Measurements from ENCODE around the gene NUDT14.

DNA sequence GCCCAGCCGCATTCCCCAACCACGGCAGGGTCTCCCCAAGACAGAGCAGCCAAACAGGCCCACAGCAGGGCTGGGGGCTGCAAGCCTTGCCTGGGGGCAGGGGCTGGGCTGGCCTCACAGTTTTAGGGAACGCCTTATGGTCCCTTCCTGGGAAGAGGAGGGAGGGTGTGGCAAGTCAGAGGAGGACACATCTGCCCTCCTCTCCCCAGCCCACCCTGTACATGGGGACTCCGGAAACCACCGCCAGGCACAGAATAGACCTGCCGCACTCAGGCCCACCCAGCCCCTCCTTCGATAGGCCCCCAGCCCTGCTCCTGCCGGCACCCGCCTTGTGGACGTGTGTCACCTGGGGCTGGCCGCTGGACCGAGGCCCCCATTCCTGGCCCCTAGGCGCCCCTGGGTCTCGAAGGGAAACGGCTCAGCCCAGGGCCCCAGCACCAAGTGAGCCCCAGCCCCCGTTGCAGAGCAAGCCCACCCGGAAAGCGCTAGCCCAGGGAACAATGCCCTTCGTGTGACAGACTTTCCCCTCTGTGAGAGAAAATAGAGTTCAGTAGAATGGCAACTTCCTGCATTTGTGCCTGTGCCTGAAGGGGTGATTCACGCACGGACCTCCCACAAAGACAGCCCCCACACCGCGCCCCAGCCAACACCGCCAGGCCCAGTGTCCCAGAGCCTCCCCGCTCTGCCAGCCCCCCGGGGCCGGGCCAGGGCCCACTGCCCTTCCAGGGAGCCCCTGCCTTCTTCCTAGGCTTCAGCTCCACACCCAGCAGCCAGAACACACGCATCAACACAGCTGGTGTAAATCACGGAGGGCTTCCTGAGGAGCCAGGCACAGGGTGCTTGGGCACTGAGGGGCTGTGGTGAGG, 12.0 kb upstream of the NUDT14 start:
- TF ChIP-seq POLR2A (IDR thresholded peaks at IDR 0.05) (no peak), CTCF (IDR thresholded peaks at IDR 0.05) (no peak)

Measured in Peyer's patch (tissue), 4 donors.